GM12878 (cell line): Measurements from ENCODE around the gene WDR31. TPM values are rescaled to one million over a fixed set of nuclear protein-coding genes. Genes with fewer than 3 reads are reported as not detected.
A peak's percentile ranks its signal among the peaks of the same experiment; 100 is the strongest.

ENCODE experiments used
- ATF7 ChIP-seq: fragments of 450-650 bp; IDR thresholded peaks from 2 replicates; pipeline ENCODE4 v1.6.1; 2016; ENCODE audit warnings: low read depth, mild to moderate bottlenecking
- CBX3 ChIP-seq: fragments of 200-600 bp; sonication (generic); IDR thresholded peaks from 2 replicates; pipeline ENCODE4 v1.6.1; 2016; ENCODE audit warnings: low read depth, borderline replicate concordance
- EZH2 ChIP-seq: IDR thresholded peaks from 2 replicates; pipeline ENCODE4 v1.6.1; 2012; ENCODE audit warnings: low read depth, mild to moderate bottlenecking, control low read depth, inconsistent platforms, low read length, borderline replicate concordance; ENCODE audit not compliant: control insufficient read depth
- GABPA ChIP-seq: IDR thresholded peaks from 2 replicates; pipeline ENCODE4 v1.6.1; 2014; ENCODE audit warnings: antibody characterized with exemption, low read depth, mild to moderate bottlenecking, inconsistent platforms
- HDAC2 ChIP-seq: fragments of 200-600 bp; sonication (generic); IDR thresholded peaks from 2 replicates; pipeline ENCODE4 v1.6.1; 2017
- HDAC6 ChIP-seq: fragments of 200-600 bp; sonication (generic); IDR thresholded peaks from one replicate; pipeline ENCODE4 v1.8.0; 2017; ENCODE audit warnings: antibody characterized with exemption; ENCODE audit not compliant: unreplicated experiment
- IKZF1 ChIP-seq: fragments of 450-650 bp; conservative IDR thresholded peaks from 2 replicates; pipeline ENCODE4 v1.6.1; 2017; ENCODE audit warnings: antibody characterized with exemption, mild to moderate bottlenecking
- IRF4 ChIP-seq: IDR thresholded peaks from 2 replicates; pipeline ENCODE4 v1.6.1; 2011; ENCODE audit warnings: low read depth, low read length
- MAX ChIP-seq: IDR thresholded peaks from 2 replicates; pipeline ENCODE4 v1.6.1; 2012; ENCODE audit warnings: low read depth, low read length, improper control_type of control experiment
- NR2C2 ChIP-seq: IDR thresholded peaks from 2 replicates; pipeline ENCODE4 v1.6.1; 2011; ENCODE audit warnings: borderline replicate concordance, low read depth; ENCODE audit not compliant: control insufficient read depth, insufficient read length
- NR2F1 ChIP-seq: fragments of 450-650 bp; conservative IDR thresholded peaks from 2 replicates; pipeline ENCODE4 v1.6.1; 2017; ENCODE audit warnings: mild to moderate bottlenecking
- PAX5 ChIP-seq: IDR thresholded peaks from 2 replicates; pipeline ENCODE4 v1.6.1; 2011; ENCODE audit warnings: low read depth, low read length, borderline replicate concordance
- POLR2AphosphoS2 ChIP-seq: IDR thresholded peaks from 2 replicates; pipeline ENCODE4 v1.6.1; 2011; ENCODE audit warnings: low read depth, mild to moderate bottlenecking, low read length, improper control_type of control experiment, moderate library complexity
- PRDM15 ChIP-seq: fragments of 450-650 bp; formaldehyde crosslinking; IDR thresholded peaks from 2 replicates; pipeline ENCODE4 v1.4.0; 2020; ENCODE audit warnings: mild to moderate bottlenecking, moderate library complexity
- RCOR1 ChIP-seq: conservative IDR thresholded peaks from 2 replicates; pipeline ENCODE4 v1.6.1; 2012; ENCODE audit warnings: low read depth, low read length, improper control_type of control experiment
- SIX5 ChIP-seq: IDR thresholded peaks from 2 replicates; pipeline ENCODE4 v1.6.1; 2011; ENCODE audit warnings: mild to moderate bottlenecking, low read depth, low read length, moderate library complexity; ENCODE audit not compliant: severe bottlenecking
- YBX1 ChIP-seq: fragments of 450-650 bp; IDR thresholded peaks from 2 replicates; pipeline ENCODE4 v1.6.1; 2016; ENCODE audit warnings: antibody characterized with exemption
- ZNF207 ChIP-seq: fragments of 450-650 bp; IDR thresholded peaks from 2 replicates; pipeline ENCODE4 v1.6.1; 2014; ENCODE audit warnings: antibody characterized with exemption, mild to moderate bottlenecking, borderline replicate concordance
- ZNF217 ChIP-seq: fragments of 450-650 bp; IDR thresholded peaks from 2 replicates; pipeline ENCODE4 v1.6.1; 2017; ENCODE audit warnings: antibody characterized with exemption, mild to moderate bottlenecking
- ZZZ3 ChIP-seq: IDR thresholded peaks from 2 replicates; pipeline ENCODE4 v1.6.1; 2011; ENCODE audit warnings: low read depth; ENCODE audit not compliant: control insufficient read depth, insufficient read length
- polyA plus RNA-seq, 11 experiments: library from polyadenylated mRNA; depleted of rRNA in 4 of 11; unstranded in 6 of 11; stranded (reverse) in 5 of 11; fragments of >200 nt; fragmentation: Nextera tagmentation in 4 of 11; fragmentation: Illumina TruSeq in 1 of 11; extraction: Ambion mirVana in 4 of 11; extraction: Trizol in 1 of 11; gene quantifications; 1 replicate in 1 of 11; 2 replicates in 10 of 11; pipeline versions ENCODE4 v1.2.1 to v1.2.3, GENCODE V29; 2011 to 2016; ENCODE audit warnings: inconsistent platforms in 2 of 11, missing spikeins in 2 of 11, low read depth in 1 of 11
- total RNA-seq, 4 experiments: library from RNA; depleted of rRNA in 3 of 4; stranded (reverse); fragments of >200 nt in 3 of 4; fragmentation: Illumina TruSeq in 1 of 4; extraction: Trizol in 1 of 4; gene quantifications; 2 replicates each; pipeline versions ENCODE4 v1.2.1 to v1.2.3, GENCODE V29; 2013 to 2021

WDR31 gene
- total and polyA plus RNA-seq, 10 of the 15 experiments (the other 5 are each of a cell fraction or from before 2014, with no cell fraction given) = 0.26 to 1.7 (median 0.79) TPM

- TF ChIP-seq POLR2AphosphoS2 (no peak), HDAC2 (no peak), CBX3 (no peak), YBX1 (no peak), PRDM15 (no peak), ZZZ3 (no peak), NR2C2 (no peak), SIX5 (no peak), RCOR1 (no peak), NR2F1 (no peak), EZH2 (no peak), ATF7 (no peak), HDAC6 (peak; percentile 38), PAX5 (no peak), ZNF217 (0 out of 2 replicates have a peak, but pooled peaks have one; percentile 31), GABPA (no peak), IKZF1 (peak; percentile 36), MAX (no peak), ZNF207 (no peak), IRF4 (no peak)
- TF ChIP-seq, all 136 proteins: peak for 5
Observed at GRCh38 chr9:113349445-113350094, 9.5 kb upstream of the WDR31 start, which contains the start of gene BSPRY (continued).
